PC-9 (cell line): ENCODE measurements around the gene LAMC3.

Source experiments
- CTCF ChIP-seq: fragments of 200-600 bp; sonication (generic); conservative IDR thresholded peaks from 2 replicates; pipeline ENCODE4 v1.6.1; 2017; ENCODE audit warnings: mixed run types, antibody characterized with exemption, mild to moderate bottlenecking, moderate library complexity
- EZH2 ChIP-seq: fragments of 200-600 bp; sonication (generic); IDR thresholded peaks from 2 replicates; pipeline ENCODE4 v1.8.0; 2017; ENCODE audit warnings: antibody characterized with exemption, low read depth

GRCh38 chr9:131076347-131077195 lies 67.6 kb downstream of the LAMC3 start:
- TF ChIP-seq CTCF (no peak), EZH2 (no peak)
